Measurements from ENCODE around the gene PLCB2. TPM values are rescaled to one million over a fixed set of nuclear protein-coding genes. Genes with fewer than 3 reads are reported as not detected.

Gene PLCB2
- total and polyA plus RNA-seq, 2 donors (not counting 3 experiments of a cell fraction or from before 2014, with no cell fraction given), result 1.5 to 1.6 TPM

- no peaks in the 10 kb centered on the region for H3K9me1 ChIP-seq (replicated peaks; ENCODE audit: control insufficient read depth, extremely low read depth, insufficient read depth, low read length)
- ChIA-PET CTCF (interaction anchor here (0.6 to 15.0 kb wide), 25 partner anchors 8 to 245 kb away, joined by 3 to 287 read pairs (median 4); partner anchors contain the start of genes BAHD1, CCDC9B and PLCB2), POLR2A (interaction anchor here (0.7 to 2.3 kb wide), 2 partner anchors 11 to 18 kb away, joined by 6 to 11 read pairs; partner anchors contain the start of gene CCDC9B)
- FAIRE-seq (no peak), DNase-seq (ENCODE audit: low read depth, low spot score) (no peak)
- H2AFZ ChIP-seq (ENCODE audit: low read depth, low read length), result peak overlapping the region; percentile 6
- H3K9me3 ChIP-seq (replicated peaks; ENCODE audit: control insufficient read depth, insufficient read depth, low read length), result no peaks in the 10 kb centered on the region
- dilution Hi-C loops (cut with MboI; ENCODE audit: extremely low pct_ligation_motif_present, low sequenced_read_pairs), result no loop called here
- H3K4me2 ChIP-seq (ENCODE audit: insufficient read depth, low read length), result peak overlapping the region; percentile 45
- TF ChIP-seq MYC (IDR thresholded peaks at IDR 0.05; ENCODE audit: low read depth, low read length), result no peak
- TF ChIP-seq MAX (IDR thresholded peaks at IDR 0.05; ENCODE audit: insufficient read depth, insufficient read length), result no peak
- no peak for TF ChIP-seq FOS (IDR thresholded peaks at IDR 0.05; ENCODE audit: borderline replicate concordance, insufficient read depth, low read length)
- TF ChIP-seq JUN (IDR thresholded peaks at IDR 0.05; ENCODE audit: borderline replicate concordance, insufficient read depth, insufficient read length, low read depth), result no peak
- no peak for TF ChIP-seq POLR2AphosphoS5 (IDR thresholded peaks at IDR 0.05; ENCODE audit: insufficient read depth, low read depth, low read length)
- TF ChIP-seq EZH2 (IDR thresholded peaks at IDR 0.05; ENCODE audit: borderline replicate concordance, low read depth, low read length, severe bottlenecking), result peak; percentile 32
- H3K79me2 ChIP-seq (ENCODE audit: control insufficient read depth, insufficient read depth, low read length), result peaks cover 11% of the 10 kb centered on the region
- intact Hi-C loops (cut with micrococcal nuclease), result loop anchor here (1.0 kb wide), 4 partner anchors 7 to 100 kb away; partner anchors contain the start of gene DISP2
- peaks cover 43% of the 10 kb centered on the region for H3K4me1 ChIP-seq (ENCODE audit: control insufficient read depth, extremely low read depth, insufficient read depth, low read length)
- H3K4me3 ChIP-seq (replicated peaks in 1 of 3; ENCODE audit: insufficient read depth in 1 of 3, low read depth in 1 of 3, low read length in 3 of 3), result no peak overlapping the region
- H3K27me3 ChIP-seq (ENCODE audit: control insufficient read depth in 2 of 2, insufficient read depth in 2 of 2, low read length in 2 of 2), result no peaks in the 10 kb centered on the region
- BruUV-seq (replicated peaks), result no TSS peak
- H3K27ac ChIP-seq (ENCODE audit: insufficient read depth, low read depth, low read length), result no peak overlapping the region
- H3K9ac ChIP-seq (replicated peaks; ENCODE audit: extremely low read depth, insufficient read depth, low read length), result no peak overlapping the region
- no peaks in the 10 kb centered on the region for H4K20me1 ChIP-seq (replicated peaks; ENCODE audit: control insufficient read depth, extremely low read depth, insufficient read depth, low read length)
- no peaks in the 10 kb centered on the region for H3K36me3 ChIP-seq (ENCODE audit: control insufficient read depth in 2 of 2, extremely low read depth in 1 of 2, insufficient read depth in 2 of 2, low read length in 2 of 2)
Observed at GRCh38 chr15:40322531-40323238, 14.9 kb upstream of the PLCB2 start.

All from endothelial cell of umbilical vein (primary cell).